HepG2 (cell line): Measurements from ENCODE around the gene NME4. TPM values are rescaled to one million over a fixed set of nuclear protein-coding genes. Genes with fewer than 3 reads are reported as not detected.

Source experiments
- ARNT ChIP-seq: fragments of 450-650 bp; IDR thresholded peaks from 2 replicates; pipeline ENCODE4 v1.6.1; 2017
- ARNT2 ChIP-seq: sonication (generic); formaldehyde crosslinking; IDR thresholded peaks from 2 replicates; pipeline ENCODE4 v1.8.0; 2022; ENCODE audit warnings: mild to moderate bottlenecking, low read depth, missing genetic modification reagents, moderate library complexity
- CENPT ChIP-seq: sonication (generic); formaldehyde crosslinking; IDR thresholded peaks from 2 replicates; pipeline ENCODE4 v1.8.0; 2022; ENCODE audit warnings: low read depth, mild to moderate bottlenecking, moderate library complexity, missing genetic modification reagents
- CREB1 ChIP-seq, 2 experiments: fragments of 450-650 bp in 1 of 2; IDR thresholded peaks; 2 replicates each; pipeline ENCODE4 v1.6.1; 2016 to 2017; ENCODE audit warnings: control low read depth in 1 of 2, mild to moderate bottlenecking in 1 of 2, missing compliant biosample characterization in 1 of 2, missing genetic modification characterization in 1 of 2
- GATAD2A ChIP-seq: IDR thresholded peaks from 2 replicates; pipeline ENCODE4 v1.6.1; 2016
- HDAC2 ChIP-seq: sonication (generic); formaldehyde crosslinking; IDR thresholded peaks from 2 replicates; pipeline ENCODE4 v1.4.0; 2020; ENCODE audit warnings: missing genetic modification reagents
- HNRNPL ChIP-seq: fragments of 200-400 bp; formaldehyde crosslinking; IDR thresholded peaks from 2 replicates; pipeline ENCODE4 v1.6.1; 2017; ENCODE audit warnings: mild to moderate bottlenecking, low read depth, low read length
- KDM5A ChIP-seq: fragments of 200-600 bp; sonication (generic); IDR thresholded peaks from 2 replicates; pipeline ENCODE4 v1.7.0; 2018; ENCODE audit warnings: antibody characterized with exemption, mild to moderate bottlenecking, low read length, borderline replicate concordance
- MAF1 ChIP-seq: sonication (generic); formaldehyde crosslinking; IDR thresholded peaks from 2 replicates; pipeline ENCODE4 v1.5.0; 2020; ENCODE audit warnings: missing genetic modification reagents, borderline replicate concordance
- NFKB2 ChIP-seq: sonication (generic); formaldehyde crosslinking; IDR thresholded peaks from 2 replicates; pipeline ENCODE4 v1.4.0; 2020; ENCODE audit warnings: missing genetic modification reagents, borderline replicate concordance
- PAF1 ChIP-seq: IDR thresholded peaks from 2 replicates; pipeline ENCODE4 v1.6.1; 2016; ENCODE audit warnings: missing genetic modification reagents, missing compliant biosample characterization
- RBFOX2 ChIP-seq: fragments of 200-400 bp; formaldehyde crosslinking; IDR thresholded peaks from 2 replicates; pipeline ENCODE4 v1.6.1; 2017; ENCODE audit warnings: low read depth, mild to moderate bottlenecking, low read length
- SCMH1 ChIP-seq: sonication (generic); formaldehyde crosslinking; IDR thresholded peaks from 2 replicates; pipeline ENCODE4 v1.9.0; 2021; ENCODE audit warnings: missing genetic modification reagents, mild to moderate bottlenecking, borderline replicate concordance
- ZKSCAN1 ChIP-seq: fragments of 150-350 bp; IDR thresholded peaks from 2 replicates; pipeline ENCODE4 v1.6.1; 2014; ENCODE audit warnings: low read length
- ZNF253 ChIP-seq: sonication (generic); formaldehyde crosslinking; IDR thresholded peaks from 2 replicates; pipeline ENCODE4 v1.8.0; 2022; ENCODE audit warnings: mild to moderate bottlenecking, missing genetic modification reagents, borderline replicate concordance
- ZNF33B ChIP-seq: sonication (generic); formaldehyde crosslinking; IDR thresholded peaks from 2 replicates; pipeline ENCODE4 v1.5.1; 2020; ENCODE audit warnings: mild to moderate bottlenecking, missing genetic modification reagents
- ZNF747 ChIP-seq: sonication (generic); formaldehyde crosslinking; IDR thresholded peaks from 2 replicates; pipeline ENCODE4 v1.8.1; 2023; ENCODE audit warnings: missing genetic modification reagents, mild to moderate bottlenecking, borderline replicate concordance
- ZNF839 ChIP-seq: sonication (generic); formaldehyde crosslinking; IDR thresholded peaks from 2 replicates; pipeline ENCODE4 v1.4.0; 2020; ENCODE audit warnings: missing genetic modification reagents, mild to moderate bottlenecking, borderline replicate concordance
- polyA plus RNA-seq, 8 experiments: library from polyadenylated mRNA; depleted of rRNA in 3 of 8; stranded (reverse) in 7 of 8; unstranded in 1 of 8; fragments of >200 nt; fragmentation: Illumina TruSeq in 4 of 8; extraction: Trizol in 4 of 8; gene quantifications; 2 replicates each; pipeline versions ENCODE4 v1.2.1 to v1.2.3, GENCODE V29; 2011 to 2016; ENCODE audit warnings: low read depth in 4 of 8, missing spikeins in 1 of 8, mixed read lengths in 1 of 8; ENCODE audit not compliant: insufficient read depth in 1 of 8
- total RNA-seq, 5 experiments: library from RNA; depleted of rRNA; stranded (reverse); fragments of >200 nt; fragmentation: Illumina TruSeq; extraction: Trizol; gene quantifications; 2 replicates each; pipeline ENCODE4 v1.2.3, GENCODE V29; 2016; ENCODE audit warnings: low read depth in 1 of 5
- TF ChIP-seq, protein P1 (sequence below): sonication (generic); formaldehyde crosslinking; IDR thresholded peaks from 2 replicates; pipeline ENCODE4 v1.4.0; 2020; ENCODE audit warnings: missing genetic modification reagents, borderline replicate concordance
- TF ChIP-seq, protein P2 (sequence below): sonication (generic); formaldehyde crosslinking; conservative IDR thresholded peaks from 2 replicates; pipeline ENCODE4 v1.4.0; 2020; ENCODE audit warnings: mild to moderate bottlenecking, missing genetic modification reagents, moderate library complexity
- TF ChIP-seq, protein P3 (sequence below): sonication (generic); formaldehyde crosslinking; IDR thresholded peaks from 2 replicates; pipeline ENCODE4 v1.5.1; 2020; ENCODE audit warnings: mild to moderate bottlenecking, missing genetic modification reagents, moderate library complexity

Gene NME4
- total and polyA plus RNA-seq, 2 of the 13 experiments (the other 11 are each of a cell fraction or from before 2014, with no cell fraction given) = 121 to 263 TPM

DNA sequence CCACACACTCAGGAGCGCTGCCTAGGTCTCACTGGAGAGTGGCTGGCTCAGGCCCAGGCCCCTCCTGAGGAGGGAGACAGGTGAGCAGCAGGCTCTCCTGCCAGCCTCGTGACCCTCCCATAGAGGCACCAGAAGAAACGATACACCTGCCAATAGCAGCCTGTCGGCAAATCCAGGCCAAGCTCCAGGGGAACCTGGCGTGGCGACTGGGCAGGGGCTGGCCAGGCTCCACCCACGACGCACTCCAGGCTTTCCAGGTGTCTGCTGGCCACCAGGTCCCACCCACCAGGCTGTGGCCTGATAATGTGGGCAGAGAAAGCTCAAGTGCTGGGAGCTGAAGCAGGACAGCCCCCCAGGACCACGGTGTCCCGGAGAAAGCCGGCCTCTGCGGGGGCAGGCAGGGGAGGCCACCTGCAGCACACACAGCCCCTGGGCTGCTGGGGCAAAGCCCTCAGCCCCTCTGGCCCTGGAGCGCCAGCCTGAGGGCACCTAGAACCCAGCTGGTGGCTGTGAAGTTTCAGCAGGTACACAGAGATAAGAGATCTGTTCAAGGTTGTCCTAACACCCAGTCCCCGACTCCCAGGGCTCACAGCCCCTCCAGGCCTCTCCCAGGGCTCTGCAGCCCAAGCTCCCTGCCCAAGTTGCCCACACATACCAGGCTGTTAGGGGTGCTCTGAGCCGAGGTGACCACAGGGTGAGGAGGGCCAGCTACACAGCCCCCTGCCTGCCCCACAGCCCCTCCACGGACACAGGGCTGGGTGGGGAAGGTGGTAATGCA is 17.6 kb upstream of the NME4 start (continued):
- peak; percentile 51 for TF ChIP-seq RBFOX2
- no peak for TF ChIP-seq SCMH1
- TF ChIP-seq HNRNPL = peak; percentile 90
- TF ChIP-seq ZNF747 = no peak
- no peak for TF ChIP-seq ZNF839 (CRISPR knock-in tag)
- TF ChIP-seq CENPT (CRISPR knock-in tag) = no peak
- TF ChIP-seq, protein P1, sequence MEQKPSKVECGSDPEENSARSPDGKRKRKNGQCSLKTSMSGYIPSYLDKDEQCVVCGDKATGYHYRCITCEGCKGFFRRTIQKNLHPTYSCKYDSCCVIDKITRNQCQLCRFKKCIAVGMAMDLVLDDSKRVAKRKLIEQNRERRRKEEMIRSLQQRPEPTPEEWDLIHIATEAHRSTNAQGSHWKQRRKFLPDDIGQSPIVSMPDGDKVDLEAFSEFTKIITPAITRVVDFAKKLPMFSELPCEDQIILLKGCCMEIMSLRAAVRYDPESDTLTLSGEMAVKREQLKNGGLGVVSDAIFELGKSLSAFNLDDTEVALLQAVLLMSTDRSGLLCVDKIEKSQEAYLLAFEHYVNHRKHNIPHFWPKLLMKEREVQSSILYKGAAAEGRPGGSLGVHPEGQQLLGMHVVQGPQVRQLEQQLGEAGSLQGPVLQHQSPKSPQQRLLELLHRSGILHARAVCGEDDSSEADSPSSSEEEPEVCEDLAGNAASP = no peak
- TF ChIP-seq ZNF253 = no peak
- TF ChIP-seq, protein P2, sequence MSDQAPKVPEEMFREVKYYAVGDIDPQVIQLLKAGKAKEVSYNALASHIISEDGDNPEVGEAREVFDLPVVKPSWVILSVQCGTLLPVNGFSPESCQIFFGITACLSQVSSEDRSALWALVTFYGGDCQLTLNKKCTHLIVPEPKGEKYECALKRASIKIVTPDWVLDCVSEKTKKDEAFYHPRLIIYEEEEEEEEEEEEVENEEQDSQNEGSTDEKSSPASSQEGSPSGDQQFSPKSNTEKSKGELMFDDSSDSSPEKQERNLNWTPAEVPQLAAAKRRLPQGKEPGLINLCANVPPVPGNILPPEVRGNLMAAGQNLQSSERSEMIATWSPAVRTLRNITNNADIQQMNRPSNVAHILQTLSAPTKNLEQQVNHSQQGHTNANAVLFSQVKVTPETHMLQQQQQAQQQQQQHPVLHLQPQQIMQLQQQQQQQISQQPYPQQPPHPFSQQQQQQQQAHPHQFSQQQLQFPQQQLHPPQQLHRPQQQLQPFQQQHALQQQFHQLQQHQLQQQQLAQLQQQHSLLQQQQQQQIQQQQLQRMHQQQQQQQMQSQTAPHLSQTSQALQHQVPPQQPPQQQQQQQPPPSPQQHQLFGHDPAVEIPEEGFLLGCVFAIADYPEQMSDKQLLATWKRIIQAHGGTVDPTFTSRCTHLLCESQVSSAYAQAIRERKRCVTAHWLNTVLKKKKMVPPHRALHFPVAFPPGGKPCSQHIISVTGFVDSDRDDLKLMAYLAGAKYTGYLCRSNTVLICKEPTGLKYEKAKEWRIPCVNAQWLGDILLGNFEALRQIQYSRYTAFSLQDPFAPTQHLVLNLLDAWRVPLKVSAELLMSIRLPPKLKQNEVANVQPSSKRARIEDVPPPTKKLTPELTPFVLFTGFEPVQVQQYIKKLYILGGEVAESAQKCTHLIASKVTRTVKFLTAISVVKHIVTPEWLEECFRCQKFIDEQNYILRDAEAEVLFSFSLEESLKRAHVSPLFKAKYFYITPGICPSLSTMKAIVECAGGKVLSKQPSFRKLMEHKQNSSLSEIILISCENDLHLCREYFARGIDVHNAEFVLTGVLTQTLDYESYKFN (CRISPR knock-in tag) = peak; percentile 26; the same call in 1 of the 2 replicates
- TF ChIP-seq GATAD2A (CRISPR knock-in tag) = peak; percentile 39; the same call in 1 of the 2 replicates
- no peak for TF ChIP-seq ARNT2 (CRISPR knock-in tag)
- no peak for TF ChIP-seq CREB1 (IDR thresholded peaks at IDR 0.05)
- no peak for TF ChIP-seq CREB1 (CRISPR knock-in tag; IDR thresholded peaks at IDR 0.05)
- no peak for TF ChIP-seq PAF1 (CRISPR knock-in tag)
- TF ChIP-seq, protein P3, sequence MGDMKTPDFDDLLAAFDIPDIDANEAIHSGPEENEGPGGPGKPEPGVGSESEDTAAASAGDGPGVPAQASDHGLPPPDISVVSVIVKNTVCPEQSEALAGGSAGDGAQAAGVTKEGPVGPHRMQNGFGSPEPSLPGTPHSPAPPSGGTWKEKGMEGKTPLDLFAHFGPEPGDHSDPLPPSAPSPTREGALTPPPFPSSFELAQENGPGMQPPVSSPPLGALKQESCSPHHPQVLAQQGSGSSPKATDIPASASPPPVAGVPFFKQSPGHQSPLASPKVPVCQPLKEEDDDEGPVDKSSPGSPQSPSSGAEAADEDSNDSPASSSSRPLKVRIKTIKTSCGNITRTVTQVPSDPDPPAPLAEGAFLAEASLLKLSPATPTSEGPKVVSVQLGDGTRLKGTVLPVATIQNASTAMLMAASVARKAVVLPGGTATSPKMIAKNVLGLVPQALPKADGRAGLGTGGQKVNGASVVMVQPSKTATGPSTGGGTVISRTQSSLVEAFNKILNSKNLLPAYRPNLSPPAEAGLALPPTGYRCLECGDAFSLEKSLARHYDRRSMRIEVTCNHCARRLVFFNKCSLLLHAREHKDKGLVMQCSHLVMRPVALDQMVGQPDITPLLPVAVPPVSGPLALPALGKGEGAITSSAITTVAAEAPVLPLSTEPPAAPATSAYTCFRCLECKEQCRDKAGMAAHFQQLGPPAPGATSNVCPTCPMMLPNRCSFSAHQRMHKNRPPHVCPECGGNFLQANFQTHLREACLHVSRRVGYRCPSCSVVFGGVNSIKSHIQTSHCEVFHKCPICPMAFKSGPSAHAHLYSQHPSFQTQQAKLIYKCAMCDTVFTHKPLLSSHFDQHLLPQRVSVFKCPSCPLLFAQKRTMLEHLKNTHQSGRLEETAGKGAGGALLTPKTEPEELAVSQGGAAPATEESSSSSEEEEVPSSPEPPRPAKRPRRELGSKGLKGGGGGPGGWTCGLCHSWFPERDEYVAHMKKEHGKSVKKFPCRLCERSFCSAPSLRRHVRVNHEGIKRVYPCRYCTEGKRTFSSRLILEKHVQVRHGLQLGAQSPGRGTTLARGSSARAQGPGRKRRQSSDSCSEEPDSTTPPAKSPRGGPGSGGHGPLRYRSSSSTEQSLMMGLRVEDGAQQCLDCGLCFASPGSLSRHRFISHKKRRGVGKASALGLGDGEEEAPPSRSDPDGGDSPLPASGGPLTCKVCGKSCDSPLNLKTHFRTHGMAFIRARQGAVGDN (CRISPR knock-in tag) = peak; percentile 43; the same call in 1 of the 2 replicates
- TF ChIP-seq ZNF33B (CRISPR knock-in tag) = no peak
- no peak for TF ChIP-seq ARNT
- TF ChIP-seq MAF1 = no peak
- no peak for TF ChIP-seq ZKSCAN1
- no peak for TF ChIP-seq KDM5A
- TF ChIP-seq HDAC2 = no peak
- TF ChIP-seq NFKB2 (CRISPR knock-in tag) = no peak
